Smooth muscle cell (in vitro differentiated cells): Measurements from ENCODE around the gene PCSK6. TPM values are rescaled to one million over a fixed set of nuclear protein-coding genes. Genes with fewer than 3 reads are reported as not detected.
A peak's percentile ranks its signal among the peaks of the same experiment; 100 is the strongest.

Source experiments
- DNase-seq: peaks from one replicate; lab custom pipeline; 2025; ENCODE audit not compliant: unreplicated experiment; lab: John Stamatoyannopoulos, UW
- H2AFZ ChIP-seq: fragments of 200-600 bp; sonication (generic); 2 replicates; pipeline ENCODE4 v1.6.0; 2016; ENCODE audit warnings: antibody characterized with exemption, low read depth, mild to moderate bottlenecking
- H3F3A ChIP-seq: fragments of 200-600 bp; sonication (generic); 2 replicates; pipeline ENCODE4 v1.6.0; 2017; ENCODE audit warnings: antibody characterized with exemption, low read depth
- H3K27ac ChIP-seq: fragments of 200-600 bp; sonication (generic); 2 replicates; pipeline ENCODE4 v1.5.1; 2016; ENCODE audit warnings: low read depth, mild to moderate bottlenecking
- H3K27me3 ChIP-seq: fragments of 200-600 bp; sonication (generic); 2 replicates; pipeline ENCODE4 v1.6.1; 2016; ENCODE audit warnings: low read depth, mild to moderate bottlenecking
- H3K36me3 ChIP-seq: fragments of 200-600 bp; sonication (generic); 2 replicates; pipeline ENCODE4 v1.5.1; 2016; ENCODE audit warnings: low read depth
- H3K4me1 ChIP-seq: fragments of 200-600 bp; sonication (generic); 2 replicates; pipeline ENCODE4 v1.5.1; 2016; ENCODE audit warnings: low read depth
- H3K4me2 ChIP-seq: fragments of 200-600 bp; sonication (generic); 2 replicates; pipeline ENCODE4 v1.6.0; 2016; ENCODE audit warnings: mild to moderate bottlenecking
- H3K4me3 ChIP-seq: fragments of 200-600 bp; sonication (generic); 2 replicates; pipeline ENCODE4 v1.5.1; 2016; ENCODE audit warnings: mild to moderate bottlenecking
- H3K79me2 ChIP-seq: fragments of 200-600 bp; sonication (generic); 2 replicates; pipeline ENCODE4 v1.6.0; 2016; ENCODE audit warnings: low read depth, mild to moderate bottlenecking
- H3K9ac ChIP-seq: fragments of 200-600 bp; sonication (generic); 2 replicates; pipeline ENCODE4 v1.6.0; 2016; ENCODE audit warnings: low read depth
- H3K9me3 ChIP-seq: fragments of 200-600 bp; sonication (generic); replicated peaks from 2 replicates; pipeline ENCODE4 v1.5.1; 2016; ENCODE audit warnings: low read depth
- H4K20me1 ChIP-seq: fragments of 200-600 bp; sonication (generic); 2 replicates; pipeline ENCODE4 v1.6.0; 2016; ENCODE audit warnings: low read depth
- CTCF ChIP-seq: fragments of 200-600 bp; sonication (generic); IDR thresholded peaks from 2 replicates; pipeline ENCODE4 v1.5.1; 2017; ENCODE audit warnings: borderline replicate concordance, mild to moderate bottlenecking, antibody characterized with exemption; ENCODE audit not compliant: insufficient read depth, poor library complexity, severe bottlenecking
- WGBS: methylation state at CpG from one replicate; pipeline ENCODE4 v1.1.7; 2016; ENCODE audit warnings: low lambda C conversion rate; 5-methylcytosine and 5-hydroxymethylcytosine counted together
- polyA plus RNA-seq: library from polyadenylated mRNA; unstranded; fragments of >200 nt; fragmentation: Nextera tagmentation; extraction: Ambion mirVana; gene quantifications from 2 replicates; pipeline ENCODE4 v1.2.1, GENCODE V29; 2016
- total RNA-seq: library from RNA; depleted of rRNA; stranded (reverse); fragments of >200 nt; gene quantifications from 2 replicates; pipeline ENCODE4 v1.2.3, GENCODE V29; 2014

Gene PCSK6
- total and polyA plus RNA-seq, 2 experiments from 2014 or later = 17.5 TPM

DNA sequence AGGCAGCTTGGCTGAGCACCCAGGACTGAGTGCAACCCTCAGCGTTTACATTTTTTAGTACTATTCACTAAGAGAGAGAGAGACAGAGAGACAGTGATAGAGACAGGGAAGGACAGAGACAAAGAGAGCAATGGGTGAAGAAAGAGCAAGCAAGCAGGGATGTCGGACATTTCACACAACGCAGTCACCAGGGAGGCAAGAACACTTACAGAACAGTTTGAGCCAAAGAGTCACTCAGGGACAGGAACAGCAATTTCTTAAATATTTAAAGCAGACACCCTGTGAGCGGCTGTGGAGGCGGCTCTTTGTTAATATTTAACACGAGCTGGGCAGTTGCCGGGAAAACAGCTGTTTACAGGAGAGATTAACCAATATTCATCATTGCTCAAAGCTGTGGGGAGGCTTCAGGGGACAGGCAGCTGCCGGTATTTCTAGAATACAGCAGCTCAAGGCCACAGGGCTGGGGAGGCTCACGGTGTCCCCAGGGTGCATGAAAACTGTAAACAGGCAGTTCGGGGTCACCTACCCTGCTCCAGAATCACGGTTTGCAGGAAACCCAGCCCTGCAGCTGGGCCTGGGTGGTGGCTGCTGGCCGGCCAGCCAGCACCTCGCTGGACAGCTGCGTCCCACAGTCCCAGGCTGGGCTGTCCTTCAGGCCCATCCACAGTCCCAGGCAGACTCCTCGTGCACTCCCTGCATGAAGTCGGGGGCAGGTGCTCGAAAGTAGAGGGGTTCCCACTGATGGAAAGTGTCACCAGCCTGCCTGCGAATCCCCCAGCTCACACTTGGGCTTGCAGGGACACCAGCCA, 38.8 kb upstream of the PCSK6 start:
- Histone ChIP-seq H3F3A (no peaks in the 10 kb centered on the region), H2AFZ (no peak overlapping the region), H3K4me1 (no peaks in the 10 kb centered on the region), H3K79me2 (no peaks in the 10 kb centered on the region), H4K20me1 (no peaks in the 10 kb centered on the region), H3K4me2 (peak overlapping the region; percentile 19), H3K36me3 (no peaks in the 10 kb centered on the region), H3K4me3 (no peak overlapping the region), H3K27me3 (no peaks in the 10 kb centered on the region), H3K27ac (peak overlapping the region; percentile 12), H3K9ac (no peak overlapping the region), H3K9me3 (no peaks in the 10 kb centered on the region)
- TF ChIP-seq CTCF = no peak
- DNase-seq = no peak
- 70% methylated on average over 18 of the region's 18 CpGs for WGBS

DNA sequence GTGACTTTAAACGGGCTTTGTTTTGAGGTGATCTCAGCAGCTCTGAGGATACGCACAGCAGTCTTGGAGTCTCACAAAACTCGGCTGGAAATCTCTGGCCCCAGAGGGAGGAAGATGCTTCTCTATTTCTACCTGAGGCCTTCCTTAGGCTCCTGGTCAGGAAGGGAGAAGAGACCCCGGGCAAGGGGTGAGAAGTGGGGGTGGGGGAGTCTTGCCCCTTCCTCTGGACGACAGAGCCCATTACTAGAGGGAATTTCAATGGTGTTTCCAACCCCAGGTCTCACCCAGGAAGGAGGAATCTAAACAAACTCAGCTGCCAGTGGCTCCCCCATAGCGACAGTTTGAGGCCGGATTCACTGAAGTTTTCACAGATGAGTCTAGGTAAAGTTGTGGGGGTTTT, 37.4 kb upstream of the PCSK6 start:
- H3F3A ChIP-seq = no peaks in the 10 kb centered on the region
- H3K9ac ChIP-seq = no peak overlapping the region
- no peak overlapping the region for H3K27ac ChIP-seq
- no peak overlapping the region for H3K4me3 ChIP-seq
- no peak overlapping the region for H2AFZ ChIP-seq
- H3K27me3 ChIP-seq = no peaks in the 10 kb centered on the region
- no peaks in the 10 kb centered on the region for H3K36me3 ChIP-seq
- no peaks in the 10 kb centered on the region for H4K20me1 ChIP-seq
- no peak for DNase-seq
- TF ChIP-seq CTCF = no peak
- H3K9me3 ChIP-seq = no peaks in the 10 kb centered on the region
- no peaks in the 10 kb centered on the region for H3K79me2 ChIP-seq
- H3K4me2 ChIP-seq = no peak overlapping the region
- no peaks in the 10 kb centered on the region for H3K4me1 ChIP-seq
- WGBS = 92% methylated on average over 7 of the region's 7 CpGs

DNA sequence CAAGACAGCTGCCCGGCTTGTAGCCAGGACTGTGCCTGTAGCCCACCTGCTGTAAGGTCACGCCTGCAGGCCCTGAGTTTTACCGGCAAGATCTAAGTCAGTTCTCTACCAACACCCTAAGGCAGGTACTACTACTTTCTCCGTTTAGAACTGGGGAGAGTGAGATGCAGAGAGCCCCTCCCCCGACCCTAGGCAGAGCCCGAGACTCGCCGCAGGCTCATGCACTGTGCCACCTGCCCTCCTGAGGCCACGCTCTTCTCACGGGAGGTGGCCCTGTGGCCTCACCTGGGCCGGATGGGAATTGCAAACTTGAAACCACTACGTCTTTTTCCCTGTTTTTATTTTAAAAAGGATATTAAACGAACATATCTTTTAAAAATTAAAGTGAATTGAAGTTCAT, 36.9 kb upstream of the PCSK6 start:
- Histone ChIP-seq H2AFZ (no peak overlapping the region), H3K27me3 (no peaks in the 10 kb centered on the region), H3K36me3 (no peaks in the 10 kb centered on the region), H3K4me2 (no peak overlapping the region), H4K20me1 (no peaks in the 10 kb centered on the region), H3K9me3 (no peaks in the 10 kb centered on the region), H3K4me3 (no peak overlapping the region), H3K4me1 (no peaks in the 10 kb centered on the region), H3K9ac (no peak overlapping the region), H3F3A (no peaks in the 10 kb centered on the region), H3K27ac (no peak overlapping the region), H3K79me2 (no peaks in the 10 kb centered on the region)
- 84% methylated on average over 13 of the region's 13 CpGs for WGBS
- TF ChIP-seq CTCF = no peak
- DNase-seq = no peak

DNA sequence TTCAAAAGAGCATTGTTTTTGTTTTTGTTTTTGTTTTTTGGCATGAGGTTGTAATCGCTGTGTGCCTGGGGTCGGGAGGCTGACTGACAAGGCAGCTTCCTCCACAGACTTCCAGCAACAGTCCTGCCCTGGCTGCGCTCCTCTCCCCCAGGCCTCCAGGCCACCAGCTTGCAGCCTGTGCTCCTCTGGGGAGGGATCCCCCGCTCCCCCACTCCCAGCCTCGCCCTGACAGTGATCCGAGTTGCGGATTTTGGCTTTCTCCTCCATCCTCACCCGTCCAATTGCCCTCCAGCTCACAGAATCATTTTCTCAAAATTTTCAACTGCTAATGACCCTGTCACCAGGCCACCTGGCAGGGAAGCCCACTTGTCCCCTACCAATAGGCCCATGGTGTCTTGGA, 36.5 kb upstream of the PCSK6 start:
- H3K27ac ChIP-seq = no peak overlapping the region
- TF ChIP-seq CTCF = no peak
- 95% methylated on average over 8 of the region's 8 CpGs for WGBS
- no peaks in the 10 kb centered on the region for H3K79me2 ChIP-seq
- no peak overlapping the region for H2AFZ ChIP-seq
- DNase-seq = no peak
- no peaks in the 10 kb centered on the region for H3K36me3 ChIP-seq
- H3K9me3 ChIP-seq = no peaks in the 10 kb centered on the region
- H3K9ac ChIP-seq = no peak overlapping the region
- no peaks in the 10 kb centered on the region for H3K4me1 ChIP-seq
- no peaks in the 10 kb centered on the region for H4K20me1 ChIP-seq
- no peaks in the 10 kb centered on the region for H3F3A ChIP-seq
- H3K27me3 ChIP-seq = no peaks in the 10 kb centered on the region
- no peak overlapping the region for H3K4me2 ChIP-seq
- H3K4me3 ChIP-seq = no peak overlapping the region
